Stimulated activated CD4-positive, alpha-beta T cell treated with anti-CD3 and anti-CD28 coated beads, Interleukin-15, amount 100 ng/mL, for 1 hour (primary cell): ENCODE data around the gene EGFR.

Source experiments
- DNase-seq, 2 donors: peaks; one replicate each; pipeline ENCODE4 v3.0.0-alpha.2; 2020; ENCODE audit warnings: low read depth in 1 of 2, low spot score in 1 of 2

Gene EGFR

DNA sequence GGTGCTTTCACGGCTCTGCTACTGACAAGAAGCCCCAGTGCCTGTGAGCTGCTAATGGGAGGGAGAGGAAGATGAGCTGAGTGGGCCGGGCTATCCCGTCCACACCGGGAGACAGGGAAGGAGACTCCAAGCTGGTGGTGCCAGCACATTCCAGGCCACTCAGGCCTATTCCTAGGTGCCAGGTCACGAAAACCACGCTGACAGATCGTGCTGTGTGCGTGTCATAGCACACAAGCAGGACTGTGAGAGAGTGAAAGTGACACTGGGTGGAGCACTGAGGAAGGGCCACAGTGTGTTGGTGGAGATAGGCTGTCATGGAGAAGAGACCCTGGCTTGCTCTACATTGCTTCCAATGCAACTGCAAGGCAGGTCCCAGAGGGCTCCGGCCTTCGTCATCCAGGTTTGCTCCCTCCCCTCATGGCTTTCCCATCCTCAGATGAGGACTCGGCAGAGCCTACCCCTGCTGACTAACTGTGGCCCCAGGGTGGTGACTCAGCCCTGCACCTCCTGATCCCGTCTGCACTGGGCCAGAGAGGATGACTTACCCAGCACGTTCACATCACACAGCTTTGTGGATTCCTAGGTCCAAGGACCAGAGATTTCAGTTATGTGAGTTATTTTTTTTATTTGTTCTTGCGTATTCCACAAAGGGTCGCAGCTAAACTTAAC, 167.3 kb downstream of the EGFR start:
- no peak for DNase-seq

GRCh38 chr7:55187701-55188491, 169.1 kb downstream of the EGFR start:
- no peak for DNase-seq

DNA sequence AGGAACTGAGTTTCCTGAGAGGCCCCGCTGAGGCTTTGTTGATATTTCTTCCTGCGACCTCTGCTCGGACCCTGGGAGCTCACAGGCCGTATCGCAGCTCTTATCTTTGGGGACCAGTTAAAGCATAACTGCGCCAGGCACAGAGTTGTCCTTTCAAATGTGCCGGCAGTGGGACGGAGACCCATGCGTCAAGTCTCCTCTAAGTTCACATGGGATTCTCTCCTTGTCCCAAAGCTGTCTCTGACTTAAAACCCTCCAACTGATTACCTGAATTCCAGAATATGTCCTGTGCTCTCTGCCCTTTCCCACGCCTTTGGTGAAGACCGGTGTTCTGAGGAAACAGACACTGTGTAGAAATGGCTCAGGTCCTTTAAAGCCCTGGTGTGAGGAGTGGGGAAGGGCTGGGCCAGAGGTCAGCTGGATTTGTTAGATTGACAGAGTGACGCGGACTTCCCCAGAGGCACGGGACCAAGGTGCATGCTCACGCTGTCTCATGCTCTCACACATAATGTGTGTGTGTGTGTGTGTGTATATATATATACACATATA, 169.8 kb downstream of the EGFR start:
- DNase-seq, result no peak

- DNase-seq, result no peak
Observed at GRCh38 chr7:55189146-55189766, 170.4 kb downstream of the EGFR start.

- no peak for DNase-seq
Observed at GRCh38 chr7:55189878-55190436, 171.1 kb downstream of the EGFR start.

DNA sequence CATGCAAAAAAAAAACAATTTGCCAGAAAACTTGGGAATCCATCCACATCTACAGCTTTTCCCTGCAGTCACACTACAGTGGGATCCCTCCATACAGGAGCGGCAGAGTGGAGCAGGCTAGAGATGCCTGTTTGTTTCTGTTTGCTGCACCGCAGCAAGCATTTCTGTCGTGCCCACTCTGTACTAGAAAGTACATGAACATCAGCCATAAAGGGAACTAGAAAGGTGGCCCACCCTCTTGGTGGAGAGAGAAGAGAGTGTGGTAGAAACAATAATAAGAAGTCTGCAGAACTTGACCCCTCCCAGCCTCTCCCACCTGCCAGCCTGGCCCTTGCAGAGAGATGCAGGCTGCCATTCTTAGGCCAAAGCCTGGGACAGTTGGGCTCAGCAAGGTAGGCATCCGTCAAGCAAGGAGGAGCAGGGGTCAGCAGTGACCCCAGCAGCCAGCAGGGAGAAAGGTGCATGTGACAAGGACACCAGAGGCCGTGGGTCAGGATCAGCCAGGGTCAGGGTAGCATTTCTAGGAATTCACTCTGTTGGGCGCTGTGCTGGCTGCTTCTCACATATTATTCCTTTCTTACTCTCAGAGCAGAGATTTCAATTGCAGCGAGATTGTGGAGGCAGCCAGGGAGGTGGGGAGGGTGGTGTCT, 171.8 kb downstream of the EGFR start:
- no peak for DNase-seq

GRCh38 chr7:55191161-55191925, 172.5 kb downstream of the EGFR start:
- no peak for DNase-seq

DNA sequence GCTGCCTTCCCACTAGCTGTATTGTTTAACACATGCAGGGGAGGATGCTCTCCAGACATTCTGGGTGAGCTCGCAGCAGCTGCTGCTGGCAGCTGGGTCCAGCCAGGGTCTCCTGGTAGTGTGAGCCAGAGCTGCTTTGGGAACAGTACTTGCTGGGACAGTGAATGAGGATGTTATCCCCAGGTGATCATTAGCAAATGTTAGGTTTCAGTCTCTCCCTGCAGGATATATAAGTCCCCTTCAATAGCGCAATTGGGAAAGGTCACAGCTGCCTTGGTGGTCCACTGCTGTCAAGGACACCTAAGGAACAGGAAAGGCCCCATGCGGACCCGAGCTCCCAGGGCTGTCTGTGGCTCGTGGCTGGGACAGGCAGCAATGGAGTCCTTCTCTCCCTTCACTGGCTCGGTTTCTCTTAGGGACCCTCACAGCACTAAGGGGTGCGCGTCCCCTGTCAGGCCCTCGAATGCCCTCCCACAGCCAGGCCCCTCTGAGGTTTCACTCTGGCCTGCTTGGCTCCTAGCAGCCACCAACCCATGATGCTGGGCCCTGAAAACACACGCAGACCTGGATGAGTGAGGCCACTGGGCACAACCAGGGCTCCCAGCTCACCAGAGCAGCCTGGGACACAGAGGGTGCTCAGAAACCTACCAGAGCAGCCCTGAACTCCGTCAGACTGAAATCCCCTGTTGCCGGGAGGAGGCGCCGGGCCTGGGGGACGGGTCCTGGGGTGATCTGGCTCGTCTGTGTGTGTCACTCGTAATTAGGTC, 173.3 kb downstream of the EGFR start:
- DNase-seq, result no peak

GRCh38 chr7:55192723-55193122, 173.9 kb downstream of the EGFR start:
- no peak for DNase-seq

DNA sequence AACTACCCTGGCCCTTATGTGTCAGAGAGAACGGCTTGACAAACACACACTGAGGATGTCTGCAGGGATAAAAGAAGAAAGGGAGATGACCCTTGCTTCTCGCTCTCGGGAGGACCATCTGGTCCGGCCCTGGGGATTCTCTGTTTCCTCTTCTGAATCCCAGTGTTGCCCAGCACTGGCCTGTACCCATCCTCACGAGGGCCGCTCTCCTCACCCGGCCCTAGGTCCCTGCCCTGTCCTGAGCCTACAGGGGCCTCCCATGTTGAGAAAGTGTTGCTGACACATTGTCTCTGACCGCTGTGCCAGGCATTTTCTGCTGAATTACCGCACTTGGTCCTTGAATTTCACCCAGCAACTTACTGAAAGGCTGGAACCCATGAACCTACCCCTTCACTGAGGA, 174.4 kb downstream of the EGFR start:
- DNase-seq, result no peak

DNA sequence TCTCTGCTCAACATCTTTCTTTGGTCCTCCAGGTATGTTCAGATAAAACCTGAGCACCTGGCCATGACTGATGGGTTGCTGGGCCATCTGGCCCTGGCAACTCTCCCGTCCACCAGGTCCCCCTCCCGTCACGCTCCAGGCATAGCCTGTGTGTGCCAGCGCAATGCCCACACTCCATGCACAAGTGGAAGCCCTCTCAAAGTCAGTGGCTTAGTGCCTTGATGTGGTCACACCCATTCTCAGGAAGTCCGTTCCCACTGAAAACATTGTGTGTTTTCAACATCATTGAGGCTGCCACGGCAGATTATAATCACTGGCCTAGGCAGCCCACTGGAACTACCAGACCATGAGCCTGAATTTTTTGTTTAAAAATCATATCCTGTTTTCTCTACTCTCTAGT, 175.7 kb downstream of the EGFR start:
- no peak for DNase-seq

DNA sequence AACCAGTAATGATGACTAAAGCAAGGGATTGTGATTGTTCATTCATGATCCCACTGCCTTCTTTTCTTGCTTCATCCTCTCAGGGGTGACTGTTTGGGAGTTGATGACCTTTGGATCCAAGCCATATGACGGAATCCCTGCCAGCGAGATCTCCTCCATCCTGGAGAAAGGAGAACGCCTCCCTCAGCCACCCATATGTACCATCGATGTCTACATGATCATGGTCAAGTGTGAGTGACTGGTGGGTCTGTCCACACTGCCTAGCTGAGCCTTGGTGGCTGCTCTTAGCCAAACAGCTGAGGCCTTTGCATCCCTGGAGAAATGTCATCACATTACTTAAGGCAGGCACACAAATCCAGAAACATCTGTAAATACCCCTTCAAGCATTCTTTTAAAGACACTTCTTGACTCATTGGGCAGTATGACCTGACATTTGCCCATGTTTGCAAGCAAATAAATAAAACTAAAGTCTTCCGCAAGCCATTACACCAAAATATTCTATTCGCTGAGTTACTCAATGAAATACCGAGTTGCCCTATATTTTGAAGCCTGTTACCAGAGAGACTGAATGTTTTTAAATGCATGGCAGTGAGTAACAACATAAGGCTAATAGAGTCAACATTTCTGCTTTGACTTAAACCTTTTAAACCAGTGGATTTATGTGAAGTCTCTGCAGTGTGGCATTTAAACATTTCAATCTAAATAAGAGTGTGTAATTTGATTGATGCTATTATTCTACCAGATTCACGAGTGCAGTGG, 180.0 kb downstream of the EGFR start:
- DNase-seq, result no peak

DNA sequence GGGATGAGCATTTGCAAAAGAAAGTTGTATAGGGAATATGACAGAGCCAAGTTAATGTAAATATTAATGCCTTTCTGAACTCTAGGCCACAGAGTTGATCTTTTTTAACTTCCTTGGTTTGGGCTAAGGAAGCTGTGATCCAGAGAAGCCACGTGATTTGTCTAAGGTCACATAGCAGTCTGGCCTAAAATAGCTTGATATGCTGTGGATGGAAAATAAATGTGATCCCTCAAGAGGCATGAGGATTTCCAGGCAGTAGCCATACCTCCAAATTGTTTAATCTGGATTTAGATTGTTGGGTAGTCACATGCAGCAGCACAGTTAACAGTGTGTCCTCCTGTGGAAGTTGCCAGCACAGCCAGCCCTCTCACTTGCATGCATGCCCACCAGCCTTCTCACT, 180.6 kb downstream of the EGFR start:
- DNase-seq, result no peak

- DNase-seq, result no peak
Observed at GRCh38 chr7:55200441-55200840, 181.6 kb downstream of the EGFR start.

GRCh38 chr7:55202150-55202913, 183.5 kb downstream of the EGFR start:
- DNase-seq, result no peak

DNA sequence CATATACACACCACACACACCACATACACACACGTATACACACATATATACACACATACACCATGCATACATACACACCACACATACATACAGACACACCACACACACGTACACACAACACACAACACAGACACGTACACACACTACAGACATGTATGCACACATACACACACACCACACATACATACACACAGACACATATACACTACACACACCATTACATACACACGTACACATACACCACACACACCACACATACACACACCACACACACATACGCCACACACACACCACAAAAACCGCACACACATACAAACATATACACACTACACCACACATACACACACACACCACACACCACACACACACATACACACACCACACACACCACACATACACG, 184.5 kb downstream of the EGFR start:
- DNase-seq, result no peak

- no peak for DNase-seq
Observed at GRCh38 chr7:55205124-55205955, 186.5 kb downstream of the EGFR start.
